Measurements from ENCODE around the gene SLC2A9.

Gene SLC2A9

DNA sequence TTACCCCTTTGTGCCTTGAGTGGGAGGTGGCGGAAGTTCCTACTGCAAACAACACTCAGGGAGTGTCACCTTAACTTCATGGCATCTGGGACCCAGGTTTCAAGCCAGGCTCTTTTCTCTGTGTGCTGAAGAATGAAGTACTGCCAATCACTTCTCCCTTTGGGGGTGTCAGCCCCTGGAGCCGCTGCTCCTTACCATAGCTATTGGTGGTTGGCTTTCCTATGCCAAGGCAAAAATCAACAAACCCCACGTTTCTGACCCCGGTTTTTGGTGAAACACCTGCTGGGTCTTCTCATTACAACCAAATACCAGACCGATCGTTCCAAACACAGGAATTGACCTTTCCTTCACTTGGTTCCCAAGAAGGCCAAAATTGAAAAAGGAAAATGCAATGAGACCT, 19.7 kb upstream of the SLC2A9 start:
- DNase-seq: no peak

- DNase-seq: no peak
Observed at GRCh38 chr4:10040049-10040892, 19.0 kb upstream of the SLC2A9 start.

DNA sequence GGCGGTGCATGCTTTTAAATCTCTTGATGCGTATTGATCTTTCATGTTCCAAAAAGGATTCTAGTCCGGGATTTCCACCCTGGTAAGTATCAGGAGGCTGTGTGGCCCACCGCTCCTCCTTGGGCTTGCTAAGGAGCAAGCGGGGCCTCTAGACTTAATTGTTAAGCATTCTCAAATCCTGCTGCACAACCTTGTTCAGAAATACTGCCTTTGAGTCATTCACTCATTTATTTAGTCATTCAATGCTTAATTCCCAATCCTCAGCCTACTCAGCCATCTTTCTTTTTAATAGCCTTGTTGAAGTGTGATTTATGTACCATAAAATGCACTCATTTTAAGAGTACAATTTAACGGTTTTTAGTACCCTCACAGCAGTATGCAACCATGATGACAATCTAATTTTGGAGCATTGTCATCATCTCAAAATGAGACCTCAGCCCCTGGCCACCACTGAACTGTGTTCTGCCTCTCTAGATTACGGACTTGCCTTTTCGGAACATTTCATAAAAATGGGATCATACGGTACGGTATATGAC, 15.6 kb upstream of the SLC2A9 start:
- DNase-seq: no peak

DNA sequence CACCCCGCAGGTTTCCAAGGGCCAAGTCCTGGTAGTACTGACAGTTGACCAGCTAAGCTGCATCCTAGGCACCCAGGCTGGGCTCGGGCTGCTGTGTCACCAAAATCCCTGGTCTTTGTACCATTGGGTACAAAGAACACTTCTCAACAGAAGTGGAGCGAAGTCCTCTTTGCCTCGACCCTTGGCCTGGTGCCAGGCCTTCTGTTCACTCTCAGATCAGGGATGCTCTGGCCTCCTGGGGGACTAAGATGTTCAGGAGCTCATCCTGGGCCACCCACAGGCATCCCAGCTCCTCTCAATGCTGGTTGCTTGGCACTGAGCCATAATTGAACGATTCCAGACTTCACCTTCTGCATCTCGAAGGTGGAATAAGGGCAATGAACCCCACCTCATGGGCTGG, 13.8 kb upstream of the SLC2A9 start:
- no peak for DNase-seq

DNA sequence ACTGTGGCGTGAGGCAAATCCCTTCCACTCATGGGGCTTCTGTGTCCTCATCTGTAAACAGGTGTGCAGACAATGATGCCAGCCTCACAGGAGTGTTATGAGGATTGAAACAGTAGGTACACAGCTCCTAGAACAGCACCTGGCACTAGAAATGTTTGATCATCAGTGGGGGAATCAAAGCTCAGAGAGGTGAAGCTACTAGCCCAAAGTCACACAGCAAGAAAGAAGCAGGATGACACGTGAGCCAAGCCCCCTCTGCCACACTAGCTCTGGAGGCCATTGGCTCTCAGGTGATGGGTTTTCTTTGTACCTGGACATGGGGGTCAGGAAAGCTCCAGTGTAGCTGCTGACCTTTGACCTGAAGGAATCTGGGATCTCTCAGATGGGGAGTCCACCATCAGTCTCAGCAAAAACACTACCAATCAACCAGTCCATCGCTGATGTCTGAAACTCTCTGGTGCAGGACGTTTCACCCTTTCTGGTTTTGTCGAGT, 13.4 kb upstream of the SLC2A9 start:
- DNase-seq: no peak

DNA sequence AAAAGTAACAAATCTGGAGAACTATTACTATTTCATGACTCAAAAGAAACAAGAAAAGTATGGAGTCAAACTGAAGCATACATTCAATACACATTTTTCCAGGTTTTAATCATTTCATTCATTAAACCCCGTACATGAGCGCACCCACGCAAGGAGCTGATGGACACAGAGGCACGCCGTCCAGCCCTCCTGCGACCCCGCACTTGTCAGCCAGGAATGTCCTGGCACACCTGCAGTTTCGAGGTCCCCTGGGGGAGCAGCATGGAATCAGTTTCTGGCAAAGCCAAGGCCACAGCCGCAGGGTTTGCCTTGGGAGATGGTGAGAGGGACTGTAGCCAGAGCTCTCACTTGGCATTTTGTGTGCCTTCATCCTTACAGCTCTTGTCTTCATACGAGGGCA, 12.8 kb upstream of the SLC2A9 start:
- DNase-seq: no peak

DNA sequence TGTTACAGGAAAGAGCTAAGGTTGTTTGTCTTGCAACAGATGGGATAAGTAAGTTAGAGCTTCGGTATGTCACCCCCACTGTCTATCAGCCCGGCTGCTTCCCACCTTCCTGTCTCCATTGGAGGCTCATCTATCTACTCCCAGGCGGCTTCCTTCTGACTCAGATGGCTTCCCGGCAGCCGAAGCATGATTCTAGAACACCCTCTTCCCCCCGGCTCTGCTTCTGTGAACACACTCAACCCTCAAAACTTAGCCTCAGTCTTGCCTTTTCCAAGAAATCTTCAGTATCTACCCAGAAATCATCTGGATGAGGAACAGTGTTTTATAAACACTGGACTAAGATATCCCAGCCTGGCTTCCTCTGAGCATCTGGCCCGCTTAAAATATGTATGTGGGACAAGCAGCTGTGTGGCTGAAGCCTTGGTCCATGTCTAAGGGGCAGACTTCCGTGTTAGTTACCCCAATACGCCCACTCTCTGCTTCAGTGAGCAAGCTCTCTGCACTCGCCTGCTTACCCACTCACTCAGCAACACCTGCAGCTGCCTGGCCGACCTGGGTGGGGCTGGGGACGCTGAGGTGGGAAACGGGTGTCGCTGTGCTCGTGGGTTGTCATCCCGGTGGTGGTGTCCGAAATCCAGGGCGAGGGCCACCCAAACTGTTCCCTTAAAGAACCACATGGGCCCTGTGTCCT, 12.0 kb upstream of the SLC2A9 start:
- peak in 1 of 5 donors; percentile 28 for DNase-seq

DNA sequence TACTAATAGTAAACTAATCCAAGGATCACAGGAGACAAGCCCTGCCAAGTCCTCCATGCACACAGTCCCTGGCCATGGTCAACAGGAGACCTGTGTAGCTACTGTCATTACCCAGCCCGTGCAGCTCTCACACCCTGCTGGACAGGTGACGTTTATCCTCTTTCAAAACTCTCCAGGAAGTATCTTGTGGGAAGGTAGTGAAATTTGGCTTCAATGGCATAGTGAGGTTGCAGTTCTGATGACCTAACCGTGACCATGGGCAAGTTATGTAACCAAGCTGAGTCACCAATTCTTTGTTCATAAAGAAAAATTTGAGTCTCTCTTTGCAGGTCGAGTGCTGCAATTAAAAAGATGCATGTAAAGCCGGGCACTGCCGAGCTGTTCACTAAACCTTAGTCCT, 11.3 kb upstream of the SLC2A9 start:
- DNase-seq: no peak

DNA sequence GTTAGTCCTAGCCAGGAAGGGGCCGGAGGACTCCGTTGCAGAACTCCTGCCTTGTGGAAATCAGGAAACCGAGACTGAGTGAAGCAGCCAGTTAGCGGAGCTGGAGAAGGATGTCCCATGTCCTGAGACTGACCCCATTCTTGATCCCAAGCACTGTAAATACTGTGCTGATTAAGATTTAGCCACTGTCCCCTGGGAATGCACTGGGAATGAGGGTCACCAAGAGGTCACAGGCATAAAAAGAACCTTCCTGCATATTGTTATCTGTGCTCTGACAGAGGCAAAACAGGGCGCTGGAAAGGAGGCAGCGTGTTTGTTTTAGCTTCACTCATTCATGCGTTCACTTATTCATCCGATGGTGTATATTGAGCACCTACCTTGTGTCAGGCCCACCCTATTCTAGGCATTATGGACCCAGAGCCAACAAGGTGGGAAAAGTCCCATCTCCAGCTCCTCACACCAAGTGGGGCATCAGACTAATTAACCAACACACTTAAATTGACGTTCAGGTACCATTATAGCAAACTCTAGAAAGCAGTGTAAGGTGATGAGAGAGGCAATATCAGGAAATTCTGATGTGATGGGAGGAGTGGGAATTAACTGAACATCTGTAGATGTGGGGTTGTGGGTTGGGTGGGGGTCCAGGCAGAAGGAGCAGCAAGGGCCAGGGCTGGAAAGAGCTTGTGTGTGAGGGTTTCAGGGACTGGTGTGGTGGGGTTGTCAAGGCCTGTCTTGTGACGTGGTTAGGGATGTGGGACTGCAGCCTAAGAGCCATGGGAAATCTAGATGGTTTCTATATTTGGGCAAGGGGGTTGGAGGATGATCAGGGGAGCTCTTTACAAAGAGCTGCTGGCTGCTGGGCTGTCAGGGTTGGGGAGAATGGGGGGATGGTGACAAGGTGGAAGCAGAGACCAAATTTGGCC, 10.6 kb upstream of the SLC2A9 start:
- DNase-seq: no peak

GRCh38 chr4:10030972-10031667, 9.8 kb upstream of the SLC2A9 start:
- DNase-seq: no peak

DNA sequence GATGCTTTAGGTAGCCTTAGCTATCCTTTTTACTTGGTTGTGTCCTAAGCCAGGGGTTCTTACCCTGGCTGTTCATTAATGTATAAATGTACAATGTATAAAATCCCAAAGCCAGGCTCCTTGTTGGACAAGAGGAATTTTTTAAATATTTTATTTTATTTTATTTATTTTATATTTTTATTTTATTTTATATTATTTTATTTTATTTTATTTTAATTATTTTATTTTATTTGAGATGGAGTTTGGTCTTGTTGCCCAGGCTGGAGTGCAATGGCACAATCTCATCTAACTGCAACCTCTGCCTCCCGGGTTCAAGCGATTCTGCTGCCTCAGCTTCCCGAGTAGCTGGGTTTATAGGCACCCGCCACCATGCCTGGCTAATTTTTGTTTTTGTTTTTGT, 8.1 kb upstream of the SLC2A9 start:
- DNase-seq: no peak

DNA sequence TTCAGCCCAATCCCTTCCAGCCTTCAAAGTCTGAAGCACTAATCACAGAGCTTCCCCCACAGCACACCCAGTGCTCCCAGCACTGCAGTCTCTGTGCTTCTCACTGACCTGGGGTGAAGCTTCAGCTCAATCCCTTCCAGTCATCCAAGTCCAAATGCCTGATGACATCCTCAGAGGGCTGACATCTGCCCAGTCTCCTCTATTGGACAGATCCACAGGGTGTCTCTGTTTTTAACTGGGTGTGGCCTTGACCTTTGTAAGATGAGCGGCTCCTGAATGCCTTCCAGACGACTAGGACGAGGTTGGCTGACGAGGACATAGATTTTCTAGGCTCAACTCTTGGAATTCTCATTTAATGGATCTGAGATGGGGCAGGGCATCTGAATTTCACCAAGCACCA, 7.6 kb upstream of the SLC2A9 start:
- DNase-seq: no peak

DNA sequence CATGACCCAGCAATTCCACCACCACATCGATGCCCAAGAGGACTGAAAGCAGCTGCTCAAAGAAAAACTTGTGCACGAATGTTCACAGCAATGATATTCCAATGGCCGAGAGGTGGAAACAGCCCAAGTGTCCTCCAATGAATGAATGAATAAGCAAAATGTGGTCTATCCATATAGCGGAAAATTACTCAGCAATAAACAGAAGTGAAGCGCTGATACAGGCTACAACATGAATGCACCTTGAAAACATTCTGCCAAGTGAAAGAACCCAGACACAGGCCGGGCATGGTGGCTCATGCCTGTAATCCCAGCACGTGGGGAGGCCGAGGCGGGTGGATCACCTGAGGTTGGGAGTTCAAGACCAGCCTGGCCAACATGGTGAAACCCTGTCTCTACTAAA, 5.2 kb upstream of the SLC2A9 start:
- no peak for DNase-seq

DNA sequence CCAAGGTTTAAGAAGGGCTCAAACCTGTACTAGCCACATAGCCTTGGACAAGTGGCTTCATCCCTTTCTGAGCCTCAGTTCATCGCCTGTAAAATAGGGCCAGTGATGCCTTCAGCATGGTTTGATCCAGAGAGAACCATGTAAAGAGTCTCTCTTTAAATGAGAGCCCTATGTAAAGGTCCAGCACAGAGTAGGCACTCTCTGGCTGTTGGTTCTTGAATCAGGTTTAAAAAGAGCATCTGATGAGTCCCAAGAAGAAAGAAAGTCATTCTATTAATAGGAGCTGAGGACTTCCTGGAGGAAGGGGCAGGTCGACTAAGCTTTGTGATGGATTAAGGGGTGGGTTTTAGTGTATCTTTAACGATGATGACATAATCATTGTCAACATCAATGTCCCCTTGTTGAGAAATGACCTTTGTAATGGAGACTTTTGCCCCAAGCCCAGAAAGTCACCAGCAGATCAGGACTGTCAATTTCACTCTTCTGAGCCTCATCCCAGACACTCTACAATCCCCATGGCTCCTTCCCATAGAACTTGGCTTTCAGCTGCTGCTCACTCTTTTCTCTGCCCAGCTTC, 4.0 kb upstream of the SLC2A9 start:
- DNase-seq: no peak

GRCh38 chr4:10024303-10024702, 3.0 kb upstream of the SLC2A9 start:
- no peak for DNase-seq

GRCh38 chr4:10023806-10024205, 2.5 kb upstream of the SLC2A9 start:
- no peak for DNase-seq

GRCh38 chr4:10023050-10023419, 1.7 kb upstream of the SLC2A9 start:
- DNase-seq: no peak

DNA sequence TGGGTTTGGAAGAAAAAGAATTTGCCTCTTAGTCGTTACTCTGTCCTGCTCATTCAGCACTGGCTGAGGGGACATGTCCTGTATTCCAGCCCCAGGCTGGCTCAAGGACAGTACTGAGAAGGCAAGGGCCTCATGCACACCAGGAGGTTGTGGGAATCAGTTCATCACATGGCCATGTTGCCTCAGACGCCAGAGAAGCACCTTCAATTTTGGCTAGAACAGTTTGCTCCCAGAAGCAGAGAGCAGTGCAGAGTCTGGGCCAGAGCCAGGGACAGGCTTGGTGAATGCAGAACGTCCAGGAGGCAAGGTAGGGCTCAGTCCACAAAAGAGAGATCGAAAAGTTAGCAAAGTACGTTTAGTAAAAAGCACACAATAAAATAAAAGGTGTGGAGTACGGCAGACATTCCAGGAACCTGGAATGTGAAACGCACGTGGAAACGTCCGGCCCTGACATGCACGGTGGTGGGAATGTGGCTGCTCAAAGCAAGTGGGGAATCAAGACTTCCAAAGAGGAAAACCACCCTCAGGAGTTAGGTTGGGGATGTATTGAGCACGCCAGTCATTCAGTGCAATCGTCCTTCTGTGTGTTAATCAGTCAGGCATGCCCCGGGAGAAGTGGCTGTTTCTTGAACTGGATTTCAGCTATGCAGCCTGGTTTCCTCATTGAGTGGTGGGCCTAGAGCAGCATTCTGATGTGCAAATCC, 1.2 kb upstream of the SLC2A9 start:
- no peak for DNase-seq

- no peak for DNase-seq
Observed at GRCh38 chr4:10021653-10022023, 341 bp upstream of the SLC2A9 start.

DNA sequence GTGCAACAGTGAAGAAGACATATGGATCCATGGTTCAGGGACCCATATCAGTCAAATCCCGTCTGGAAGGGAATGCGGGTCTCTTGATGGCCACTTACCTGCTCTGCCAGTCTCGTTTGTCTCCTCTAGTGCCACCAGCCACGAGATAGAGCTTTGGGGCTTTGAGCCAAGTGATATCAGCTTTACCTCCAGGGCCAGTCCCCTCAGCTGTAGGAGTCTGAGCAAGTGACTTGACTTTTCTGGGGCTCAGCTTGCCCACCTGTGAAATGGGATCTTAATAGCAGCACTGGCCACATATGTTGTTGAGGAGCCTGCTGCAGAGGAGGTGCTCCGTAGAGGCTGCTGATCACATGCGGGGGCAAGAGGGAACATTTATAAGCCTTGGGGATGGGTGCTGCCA, 1.2 kb downstream of the SLC2A9 start:
- DNase-seq: no peak

GRCh38 chr4:10019521-10020051, 1.7 kb downstream of the SLC2A9 start:
- DNase-seq: no peak
